Dermis blood vessel endothelial cell (primary cell): ENCODE measurements around the gene CFAP43. TPM values are rescaled to one million over a fixed set of nuclear protein-coding genes. Genes with fewer than 3 reads are reported as not detected.
"Not testable (repeated sequence)": the region's sequence is repeated elsewhere in the genome, so short reads cannot be mapped to it uniquely, and the experiment has no call there.

Source experiments
- DNase-seq: peaks from one replicate; pipeline ENCODE4 v3.0.0; 2010
- total RNA-seq: library from RNA; depleted of rRNA; stranded (reverse); fragments of >200 nt; gene quantifications from 2 replicates; pipeline ENCODE4 v1.2.3, GENCODE V29; 2014

Gene CFAP43
- total RNA-seq, 1 donor from 2014 or later: not detected

GRCh38 chr10:104257235-104257634 lies 25.1 kb upstream of the CFAP43 start:
- no peak for DNase-seq

- DNase-seq: peak; percentile 48
Observed at GRCh38 chr10:104256335-104256961, 24.3 kb upstream of the CFAP43 start.

GRCh38 chr10:104255311-104255981 lies 23.3 kb upstream of the CFAP43 start:
- peak; percentile 93 for DNase-seq

GRCh38 chr10:104254493-104255310 lies 22.5 kb upstream of the CFAP43 start, which contains the start of gene GSTO1:
Gene GSTO1 (plus strand): TSS chr10:104254892. CDS start chr10:104254929, 37 bp downstream.
- peak; percentile 70 for DNase-seq

GRCh38 chr10:104253606-104254410 lies 21.6 kb upstream of the CFAP43 start:
- DNase-seq: no peak

GRCh38 chr10:104253106-104253505 lies 20.9 kb upstream of the CFAP43 start:
- no peak for DNase-seq

GRCh38 chr10:104252368-104252767 lies 20.2 kb upstream of the CFAP43 start:
- no peak for DNase-seq

- no peak for DNase-seq
Observed at GRCh38 chr10:104251443-104251842, 19.3 kb upstream of the CFAP43 start.

- no peak for DNase-seq
Observed at GRCh38 chr10:104250371-104250770, 18.2 kb upstream of the CFAP43 start.

GRCh38 chr10:104248931-104249330 lies 16.8 kb upstream of the CFAP43 start:
- not testable (repeated sequence) for DNase-seq

GRCh38 chr10:104247513-104248146 lies 15.5 kb upstream of the CFAP43 start:
- DNase-seq: no peak

GRCh38 chr10:104246976-104247375 lies 14.8 kb upstream of the CFAP43 start:
- no peak for DNase-seq

GRCh38 chr10:104245066-104245632 lies 13.0 kb upstream of the CFAP43 start:
- no peak for DNase-seq

GRCh38 chr10:104243512-104243911 lies 11.3 kb upstream of the CFAP43 start:
- no peak for DNase-seq

GRCh38 chr10:104243009-104243408 lies 10.8 kb upstream of the CFAP43 start:
- not testable (repeated sequence) for DNase-seq

GRCh38 chr10:104242545-104242944 lies 10.4 kb upstream of the CFAP43 start:
- DNase-seq: no peak

- DNase-seq: no peak
Observed at GRCh38 chr10:104240078-104240477, 7.9 kb upstream of the CFAP43 start.

GRCh38 chr10:104235801-104236200 lies 3.6 kb upstream of the CFAP43 start:
- no peak for DNase-seq

- no peak for DNase-seq
Observed at GRCh38 chr10:104234934-104235333, 2.8 kb upstream of the CFAP43 start.

GRCh38 chr10:104233817-104234216 lies 1.7 kb upstream of the CFAP43 start:
- DNase-seq: no peak

- no peak for DNase-seq
Observed at GRCh38 chr10:104232613-104233102, 494 bp upstream of the CFAP43 start.

GRCh38 chr10:104230490-104230889 lies 1.7 kb downstream of the CFAP43 start:
- DNase-seq: no peak
